Kidney (tissue), 14 donors: Measurements from ENCODE around the gene SRSF6. TPM values are rescaled to one million over a fixed set of nuclear protein-coding genes. Genes with fewer than 3 reads are reported as not detected.
A peak's percentile ranks its signal among the peaks of the same experiment; 100 is the strongest.
"Not testable (repeated sequence)": the region's sequence is repeated elsewhere in the genome, so short reads cannot be mapped to it uniquely, and the experiment has no call there.

Experiments used
- DNase-seq, 5 donors: peaks; one replicate each; pipeline ENCODE4 v3.0.0-alpha.2; 2013 to 2020
- FAIRE-seq: peaks from 2 replicates; lab custom pipeline; 2012; peaks lifted over from hg19 to GRCh38; lab: Jason Lieb, UNC
- H3K27ac ChIP-seq, 2 donors: one replicate each; pipeline ENCODE4 v1.7.0; 2013; ENCODE audit warnings: low read depth in 2 of 2, low read length in 2 of 2, inconsistent platforms in 1 of 2
- H3K27me3 ChIP-seq: one replicate; pipeline ENCODE4 v1.7.1; 2013; ENCODE audit warnings: low read length, inconsistent platforms; ENCODE audit not compliant: control insufficient read depth, insufficient read depth
- H3K36me3 ChIP-seq, 3 donors: one replicate each; pipeline versions ENCODE4 v1.7.0 to v1.7.1; 2013; ENCODE audit warnings: low read length in 3 of 3, control low read depth in 1 of 3, inconsistent platforms in 1 of 3; ENCODE audit not compliant: insufficient read depth in 3 of 3, control insufficient read depth in 2 of 3
- H3K4me1 ChIP-seq, 3 donors: one replicate each; pipeline versions ENCODE4 v1.7.0 to v1.7.1; 2013; ENCODE audit warnings: low read length in 3 of 3, inconsistent platforms in 1 of 3, low read depth in 1 of 3; ENCODE audit not compliant: control insufficient read depth in 2 of 3, insufficient read depth in 2 of 3
- H3K4me3 ChIP-seq, 3 donors: one replicate each; pipeline versions ENCODE4 v1.7.0 to v1.8.1; 2013; ENCODE audit warnings: low read length in 3 of 3, control low read depth in 1 of 3, inconsistent platforms in 1 of 3
- H3K9ac ChIP-seq, 3 donors: one replicate each; pipeline versions ENCODE4 v1.7.0 to v1.7.1; 2013; ENCODE audit warnings: low read length in 3 of 3, control low read depth in 1 of 3, inconsistent platforms in 1 of 3
- H3K9me3 ChIP-seq, 3 donors: one replicate each; pipeline versions ENCODE4 v1.7.0 to v1.7.1; 2013; ENCODE audit warnings: low read length in 3 of 3, control low read depth in 1 of 3, inconsistent platforms in 1 of 3; ENCODE audit not compliant: control insufficient read depth in 2 of 3, insufficient read depth in 1 of 3
- CTCF ChIP-seq: IDR thresholded peaks from 3 replicates; pipeline ENCODE4 v1.5.1; 2012; ENCODE audit warnings: mild to moderate bottlenecking, moderate library complexity, borderline replicate concordance; ENCODE audit not compliant: insufficient read depth; ENCODE audit errors: extremely low read depth
- intact Hi-C: fragments of 100-400 bp; cut with DNase I; formaldehyde crosslinking; loops from one replicate; pipeline ENCODE4 v1.11.1; 2022
- polyA plus RNA-seq: library from polyadenylated mRNA; stranded (reverse); fragments of 350-450 nt; fragmentation: Illumina TruSeq; extraction: RNeasy Lipid Tissue Mini Kit (QIAGEN cat#74804); gene quantifications from one replicate; pipeline ENCODE4 v1.2.3, GENCODE V29; 2014; ENCODE audit warnings: low read depth, low replicate concordance; ENCODE audit not compliant: insufficient read depth
- total RNA-seq: library from RNA; stranded (reverse); fragmentation: NEBNext Ultra II Directional; extraction: Animal tissue kit (Norgen Biotek cat#: 25700); gene quantifications from one replicate; pipeline ENCODE4 v1.2.1, GENCODE V29; 2021
- donor health status: control.
- donor health status: control.
- donor health status: control.
- donor health status: control.
- donor health status: control.
- donor health status: DM: yes; HTN: yes; CAD: no.
- donor health status: Normal renal cell carcinoma (clear cell type).

Gene SRSF6
- total and polyA plus RNA-seq, 2 donors from 2014 or later: 84.9 to 131 TPM

GRCh38 chr20:43420192-43420591 lies 37.5 kb upstream of the SRSF6 start:
- Histone ChIP-seq H3K9me3 (peaks cover 0 to 12% (median 5%) of the 10 kb centered on the region in 3 donors), H3K4me3 (no peak overlapping the region), H3K4me1 (no peaks in the 10 kb centered on the region), H3K36me3 (no peaks in the 10 kb centered on the region), H3K9ac (no peak overlapping the region), H3K27ac (no peak overlapping the region), H3K27me3 (no peaks in the 10 kb centered on the region)
- DNase-seq (no peak), FAIRE-seq (no peak)
- intact Hi-C loops: no loop called here
- no peak for TF ChIP-seq CTCF

GRCh38 chr20:43420913-43421312 lies 36.8 kb upstream of the SRSF6 start:
- intact Hi-C loops, H3K4me1 ChIP-seq, H3K27ac ChIP-seq, H3K36me3 ChIP-seq, FAIRE-seq, DNase-seq, H3K27me3 ChIP-seq, H3K4me3 ChIP-seq, H3K9ac ChIP-seq: not testable (repeated sequence)
- H3K9me3 ChIP-seq: peaks cover 0 to 12% (median 5%) of the 10 kb centered on the region in 3 donors

GRCh38 chr20:43426172-43426571 lies 31.5 kb upstream of the SRSF6 start:
- no peak overlapping the region for H3K27ac ChIP-seq
- no peak overlapping the region for H3K9ac ChIP-seq
- H3K36me3 ChIP-seq: no peaks in the 10 kb centered on the region
- no peak overlapping the region for H3K4me3 ChIP-seq
- H3K27me3 ChIP-seq: no peaks in the 10 kb centered on the region
- peaks cover 0 to 1% (median 0%) of the 10 kb centered on the region in 3 donors for H3K9me3 ChIP-seq
- no peak for DNase-seq
- intact Hi-C loops: no loop called here
- peaks cover 0 to 2% (median 0%) of the 10 kb centered on the region in 3 donors for H3K4me1 ChIP-seq
- TF ChIP-seq CTCF: no peak
- FAIRE-seq: no peak

GRCh38 chr20:43430265-43431133 lies 27.2 kb upstream of the SRSF6 start:
- H3K4me1 ChIP-seq: peaks cover 0 to 2% (median 0%) of the 10 kb centered on the region in 3 donors
- no peak for TF ChIP-seq CTCF
- peaks cover 0 to 3% (median 0%) of the 10 kb centered on the region in 3 donors for H3K9me3 ChIP-seq
- FAIRE-seq (no peak), DNase-seq (peak in 2 of 5 donors; percentile 4 to 13)
- no peaks in the 10 kb centered on the region for H3K27me3 ChIP-seq
- intact Hi-C loops: no loop called here
- no peak overlapping the region for H3K4me3 ChIP-seq
- H3K9ac ChIP-seq: no peak overlapping the region
- no peak overlapping the region for H3K27ac ChIP-seq
- no peaks in the 10 kb centered on the region for H3K36me3 ChIP-seq
